Measurements from ENCODE around the gene GP2.

Gene GP2

DNA sequence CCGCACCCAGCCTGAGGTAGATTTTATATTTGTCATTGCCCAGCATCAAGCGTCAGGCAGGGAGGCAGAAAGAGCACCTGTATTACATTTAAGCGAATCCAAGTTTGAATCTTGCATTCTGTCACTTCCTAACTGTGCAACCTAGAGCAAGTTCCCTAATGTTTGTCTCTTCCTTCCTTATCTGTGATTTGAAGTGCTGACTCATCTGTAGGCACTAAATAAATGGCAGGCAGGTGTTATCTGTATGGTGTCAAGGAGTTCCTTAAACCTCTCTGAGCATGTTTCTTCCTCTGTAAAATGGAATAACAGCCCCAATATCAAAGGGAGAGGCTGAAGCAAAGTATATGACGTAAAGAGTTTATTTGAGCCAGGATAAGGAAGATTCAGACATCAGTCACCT is 24.3 kb downstream of the GP2 start:
- Histone ChIP-seq H3K4ac (ENCODE audit: low read depth, low read length) (no peak overlapping the region), H3K27me3 (ENCODE audit: insufficient read depth, low read length) (no peaks in the 10 kb centered on the region), H2BK120ac (ENCODE audit: insufficient read depth, low read length, poor library complexity) (no peak overlapping the region), H3K79me2 (ENCODE audit: control insufficient read depth, insufficient read depth, low read length, poor library complexity) (no peaks in the 10 kb centered on the region), H3K27ac (ENCODE audit: low read depth, low read length) (no peak overlapping the region), H3K18ac (ENCODE audit: low read length) (no peak overlapping the region), H3K4me2 (ENCODE audit: low read length) (no peak overlapping the region), H3K9ac (ENCODE audit: low read length) (no peak overlapping the region), H3K9me3 (ENCODE audit: insufficient read depth, low read depth, low read length) (no peaks in the 10 kb centered on the region), H3K79me1 (ENCODE audit: low read length) (no peaks in the 10 kb centered on the region), H3K23ac (ENCODE audit: low read length) (no peak overlapping the region), H3K4me3 (ENCODE audit: low read depth, low read length) (no peak overlapping the region), H2AFZ (ENCODE audit: insufficient read depth, low read length, poor library complexity) (no peak overlapping the region), H2BK5ac (ENCODE audit: low read depth, low read length, poor library complexity) (no peak overlapping the region), H4K12ac (ENCODE audit: low read depth, low read length) (no peak overlapping the region), H3K14ac (ENCODE audit: low read length) (no peak overlapping the region), H2BK12ac (ENCODE audit: low read length) (no peak overlapping the region), H4K91ac (ENCODE audit: low read depth, low read length) (no peak overlapping the region), H2AK5ac (ENCODE audit: low read length) (no peak overlapping the region), H3K36me3 (ENCODE audit: control insufficient read depth in 1 of 2, insufficient read depth in 2 of 2, low read length in 2 of 2) (no peaks in the 10 kb centered on the region), H4K8ac (ENCODE audit: low read depth, low read length) (no peak overlapping the region), H3K4me1 (ENCODE audit: control insufficient read depth in 1 of 2, insufficient read depth in 2 of 2, low read length in 2 of 2) (no peaks in the 10 kb centered on the region)
- WGBS (ENCODE audit: extremely low coverage, insufficient coverage, insufficient read length) = no CpG with 5 or more reads among the region's 4 CpGs
- DNase-seq = no peak

DNA sequence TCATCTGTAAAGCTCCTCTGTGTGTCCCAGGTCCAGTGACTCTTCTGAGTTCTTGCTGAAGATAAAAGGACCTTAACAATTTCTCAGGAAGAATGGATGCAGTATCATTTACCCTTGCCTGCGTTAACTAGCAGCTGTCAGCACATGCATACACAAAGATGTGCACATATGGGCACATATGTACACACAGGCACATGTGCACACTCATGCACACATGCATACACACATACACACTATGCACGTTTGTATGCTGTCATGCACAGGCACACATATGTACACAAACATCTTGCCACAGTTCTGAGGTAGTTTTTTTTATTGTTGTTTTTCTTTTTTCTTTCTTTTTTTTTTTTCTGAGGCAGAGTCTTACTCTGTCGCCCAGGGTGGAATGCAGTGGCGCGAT is 24.9 kb downstream of the GP2 start:
- Histone ChIP-seq H2AK5ac (ENCODE audit: low read length) (no peak overlapping the region), H4K12ac (ENCODE audit: low read depth, low read length) (no peak overlapping the region), H3K79me1 (ENCODE audit: low read length) (no peaks in the 10 kb centered on the region), H4K8ac (ENCODE audit: low read depth, low read length) (no peak overlapping the region), H4K91ac (ENCODE audit: low read depth, low read length) (no peak overlapping the region), H3K27me3 (ENCODE audit: insufficient read depth, low read length) (no peaks in the 10 kb centered on the region), H2BK5ac (ENCODE audit: low read depth, low read length, poor library complexity) (no peak overlapping the region), H3K36me3 (ENCODE audit: control insufficient read depth in 1 of 2, insufficient read depth in 2 of 2, low read length in 2 of 2) (no peaks in the 10 kb centered on the region), H3K4ac (ENCODE audit: low read depth, low read length) (no peak overlapping the region), H3K9me3 (ENCODE audit: insufficient read depth, low read depth, low read length) (no peaks in the 10 kb centered on the region), H3K23ac (ENCODE audit: low read length) (peak overlapping the region; percentile 93), H2BK12ac (ENCODE audit: low read length) (no peak overlapping the region), H2BK120ac (ENCODE audit: insufficient read depth, low read length, poor library complexity) (no peak overlapping the region), H3K27ac (ENCODE audit: low read depth, low read length) (no peak overlapping the region), H3K18ac (ENCODE audit: low read length) (no peak overlapping the region), H3K4me3 (ENCODE audit: low read depth, low read length) (no peak overlapping the region), H3K4me2 (ENCODE audit: low read length) (no peak overlapping the region), H3K79me2 (ENCODE audit: control insufficient read depth, insufficient read depth, low read length, poor library complexity) (no peaks in the 10 kb centered on the region), H2AFZ (ENCODE audit: insufficient read depth, low read length, poor library complexity) (no peak overlapping the region), H3K4me1 (ENCODE audit: control insufficient read depth in 1 of 2, insufficient read depth in 2 of 2, low read length in 2 of 2) (no peaks in the 10 kb centered on the region), H3K9ac (ENCODE audit: low read length) (peak overlapping the region; percentile 77), H3K14ac (ENCODE audit: low read length) (no peak overlapping the region)
- DNase-seq = no peak
- no CpG with 5 or more reads among the region's 5 CpGs for WGBS (ENCODE audit: extremely low coverage, insufficient coverage, insufficient read length)

DNA sequence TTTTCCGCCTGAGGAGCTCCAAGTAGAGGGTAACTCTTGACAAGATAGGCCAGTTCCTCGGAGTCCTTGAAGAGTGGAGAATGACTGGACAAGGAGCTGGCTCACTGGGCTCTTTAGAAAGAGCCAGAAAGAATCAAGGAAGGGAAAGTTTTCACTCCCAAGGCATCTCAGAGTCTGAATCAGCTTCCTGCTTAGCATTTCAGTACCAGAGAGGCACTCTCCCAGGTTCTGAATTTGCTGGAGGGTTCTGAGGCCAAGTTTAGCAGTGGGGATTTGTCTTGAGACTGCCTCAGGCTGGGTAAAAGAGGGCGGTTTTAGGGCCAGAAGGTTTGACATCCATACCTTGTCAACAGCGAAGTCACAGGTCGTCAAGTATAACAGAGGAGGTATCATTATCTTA is 25.5 kb downstream of the GP2 start:
- Histone ChIP-seq H3K18ac (ENCODE audit: low read length) (no peak overlapping the region), H2BK12ac (ENCODE audit: low read length) (no peak overlapping the region), H3K79me1 (ENCODE audit: low read length) (no peaks in the 10 kb centered on the region), H3K23ac (ENCODE audit: low read length) (no peak overlapping the region), H3K4me1 (ENCODE audit: control insufficient read depth in 1 of 2, insufficient read depth in 2 of 2, low read length in 2 of 2) (no peaks in the 10 kb centered on the region), H3K4ac (ENCODE audit: low read depth, low read length) (no peak overlapping the region), H3K27me3 (ENCODE audit: insufficient read depth, low read length) (no peaks in the 10 kb centered on the region), H3K36me3 (ENCODE audit: control insufficient read depth in 1 of 2, insufficient read depth in 2 of 2, low read length in 2 of 2) (no peaks in the 10 kb centered on the region), H4K12ac (ENCODE audit: low read depth, low read length) (no peak overlapping the region), H3K4me3 (ENCODE audit: low read depth, low read length) (no peak overlapping the region), H4K8ac (ENCODE audit: low read depth, low read length) (no peak overlapping the region), H2AK5ac (ENCODE audit: low read length) (no peak overlapping the region), H2AFZ (ENCODE audit: insufficient read depth, low read length, poor library complexity) (no peak overlapping the region), H3K4me2 (ENCODE audit: low read length) (no peak overlapping the region), H3K14ac (ENCODE audit: low read length) (no peak overlapping the region), H2BK120ac (ENCODE audit: insufficient read depth, low read length, poor library complexity) (no peak overlapping the region), H2BK5ac (ENCODE audit: low read depth, low read length, poor library complexity) (no peak overlapping the region), H3K79me2 (ENCODE audit: control insufficient read depth, insufficient read depth, low read length, poor library complexity) (no peaks in the 10 kb centered on the region), H4K91ac (ENCODE audit: low read depth, low read length) (no peak overlapping the region), H3K9ac (ENCODE audit: low read length) (no peak overlapping the region), H3K9me3 (ENCODE audit: insufficient read depth, low read depth, low read length) (no peaks in the 10 kb centered on the region), H3K27ac (ENCODE audit: low read depth, low read length) (no peak overlapping the region)
- WGBS (ENCODE audit: extremely low coverage, insufficient coverage, insufficient read length) = no CpG with 5 or more reads among the region's 5 CpGs
- DNase-seq = no peak

DNA sequence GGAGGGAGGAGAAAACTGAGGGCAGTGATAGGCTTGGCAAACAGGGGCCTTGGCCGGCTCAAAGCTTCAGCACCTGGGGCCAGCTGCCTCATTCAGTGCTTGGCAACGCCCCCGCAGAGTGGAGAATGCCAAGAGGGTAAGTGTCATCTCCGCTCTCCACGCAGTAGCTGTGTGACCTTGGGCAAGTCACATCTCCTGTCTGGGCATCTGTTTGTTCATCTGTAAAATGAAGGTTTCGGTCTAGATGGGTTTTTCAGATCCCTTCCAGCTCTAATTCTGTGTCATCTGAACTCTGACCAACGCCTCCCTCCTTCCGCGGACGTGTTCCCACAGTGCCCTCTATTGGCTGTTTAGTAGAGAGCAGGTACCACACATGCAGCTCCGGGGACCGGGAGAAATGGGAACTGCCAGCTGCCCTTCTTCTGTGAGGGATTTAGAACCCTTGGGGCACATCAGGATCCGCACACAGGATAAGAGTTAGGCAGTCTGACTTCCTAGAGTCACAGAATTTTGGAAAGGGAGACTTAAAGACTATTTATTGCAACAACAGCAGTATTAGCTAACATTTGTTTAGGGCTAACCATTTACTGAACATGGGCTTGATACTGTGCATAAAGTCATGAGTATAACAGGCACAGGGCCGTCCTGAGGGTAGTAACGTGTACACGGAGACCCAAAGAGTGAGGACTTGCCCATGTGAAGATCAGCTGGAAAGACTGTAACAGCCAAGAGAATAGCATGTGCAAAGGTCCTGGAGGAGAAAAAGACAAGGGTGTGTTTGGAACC is 26.8 kb downstream of the GP2 start:
- Histone ChIP-seq H3K4ac (ENCODE audit: low read depth, low read length) (no peak overlapping the region), H3K27ac (ENCODE audit: low read depth, low read length) (no peak overlapping the region), H3K4me2 (ENCODE audit: low read length) (peak overlapping the region; percentile 24), H3K27me3 (ENCODE audit: insufficient read depth, low read length) (no peaks in the 10 kb centered on the region), H3K9me3 (ENCODE audit: insufficient read depth, low read depth, low read length) (no peaks in the 10 kb centered on the region), H4K91ac (ENCODE audit: low read depth, low read length) (no peak overlapping the region), H3K79me2 (ENCODE audit: control insufficient read depth, insufficient read depth, low read length, poor library complexity) (no peaks in the 10 kb centered on the region), H3K79me1 (ENCODE audit: low read length) (no peaks in the 10 kb centered on the region), H3K9ac (ENCODE audit: low read length) (no peak overlapping the region), H3K36me3 (ENCODE audit: control insufficient read depth in 1 of 2, insufficient read depth in 2 of 2, low read length in 2 of 2) (no peaks in the 10 kb centered on the region), H2AFZ (ENCODE audit: insufficient read depth, low read length, poor library complexity) (no peak overlapping the region), H2BK120ac (ENCODE audit: insufficient read depth, low read length, poor library complexity) (no peak overlapping the region), H2BK5ac (ENCODE audit: low read depth, low read length, poor library complexity) (no peak overlapping the region), H3K23ac (ENCODE audit: low read length) (no peak overlapping the region), H4K8ac (ENCODE audit: low read depth, low read length) (no peak overlapping the region), H3K18ac (ENCODE audit: low read length) (no peak overlapping the region), H2AK5ac (ENCODE audit: low read length) (no peak overlapping the region), H2BK12ac (ENCODE audit: low read length) (no peak overlapping the region), H3K4me1 (ENCODE audit: control insufficient read depth in 1 of 2, insufficient read depth in 2 of 2, low read length in 2 of 2) (no peaks in the 10 kb centered on the region), H3K14ac (ENCODE audit: low read length) (no peak overlapping the region), H3K4me3 (ENCODE audit: low read depth, low read length) (no peak overlapping the region), H4K12ac (ENCODE audit: low read depth, low read length) (no peak overlapping the region)
- DNase-seq = peak; percentile 36 to 77
- WGBS (ENCODE audit: extremely low coverage, insufficient coverage, insufficient read length) = no CpG with 5 or more reads among the region's 16 CpGs

Data from trophoblast cell (in vitro differentiated cells and primary cell).